Esophagus squamous epithelium (tissue), 5 donors: ENCODE results near the gene CPE. TPM values are rescaled to one million over a fixed set of nuclear protein-coding genes. Genes with fewer than 3 reads are reported as not detected.

Source experiments
- DNase-seq: peaks from one replicate; lab custom pipeline; 2025; lab: John Stamatoyannopoulos, UW
- H3K27ac ChIP-seq, 4 donors: fragments of 200-600 bp; sonication (generic); one replicate each; pipeline ENCODE4 v1.5.1; 2016 to 2019; ENCODE audit warnings: mild to moderate bottlenecking in 1 of 4
- H3K27me3 ChIP-seq, 4 donors: fragments of 200-600 bp; sonication (generic); 1 replicate in 3 of 4; 2 replicates in 1 of 4; pipeline versions ENCODE4 v1.5.1 to v1.6.0; 2017 to 2021; ENCODE audit warnings: antibody characterized with exemption in 1 of 4
- H3K36me3 ChIP-seq, 3 donors: fragments of 200-600 bp; sonication (generic); one replicate each; pipeline ENCODE4 v1.5.1; 2016 to 2019
- H3K4me1 ChIP-seq, 3 donors: fragments of 200-600 bp; sonication (generic); one replicate each; pipeline ENCODE4 v1.5.1; 2017 to 2019
- H3K4me3 ChIP-seq, 4 donors: fragments of 200-600 bp; sonication (generic); 1 replicate in 3 of 4; 2 replicates in 1 of 4; pipeline ENCODE4 v1.5.1; 2016 to 2019; ENCODE audit warnings: mild to moderate bottlenecking in 2 of 4, moderate library complexity in 1 of 4
- H3K9me3 ChIP-seq, 3 donors: fragments of 200-600 bp; sonication (generic); one replicate each; pipeline ENCODE4 v1.5.1; 2016 to 2019
- CTCF ChIP-seq, 6 experiments: fragments of 450-650 bp in 4 of 6; fragments of 200-600 bp in 2 of 6; sonication (generic) in 2 of 6; IDR thresholded peaks; one replicate each; pipeline ENCODE4 v1.5.1; 2016 to 2019; ENCODE audit warnings: antibody characterized with exemption in 6 of 6, mild to moderate bottlenecking in 4 of 6, moderate library complexity in 4 of 6
- POLR2A ChIP-seq, 4 donors: fragments of 450-650 bp; IDR thresholded peaks; one replicate each; pipeline ENCODE4 v1.6.1; 2017; ENCODE audit warnings: antibody characterized with exemption in 4 of 4, mild to moderate bottlenecking in 4 of 4, moderate library complexity in 3 of 4
- WGBS, 2 donors: methylation state at CpG; one replicate each; pipeline ENCODE4 v1.1.5; 2018; 5-methylcytosine and 5-hydroxymethylcytosine counted together
- intact Hi-C: fragments of 100-400 bp; cut with DNase I; formaldehyde crosslinking; loops from one replicate; pipeline ENCODE4 v1.15.0; 2022
- total RNA-seq, 4 donors: library from RNA; depleted of rRNA; stranded (reverse); fragments of >200 nt; gene quantifications; one replicate each; pipeline ENCODE4 v1.1.0, GENCODE V29; 2016
- donor health status: DM: yes; HTN: yes; CAD: no.

CPE gene
- total RNA-seq, 4 donors from 2014 or later, result 6.6 to 50.4 (median 24.1) TPM

- no peak overlapping the region for H3K27ac ChIP-seq
- intact Hi-C loops, result no loop called here
- H3K4me1 ChIP-seq, result peaks cover 0 to 16% (median 0%) of the 10 kb centered on the region in 3 donors
- TF ChIP-seq POLR2A (IDR thresholded peaks at IDR 0.05) (no peak), CTCF (IDR thresholded peaks at IDR 0.05) (no peak)
- 89 to 94% methylated on average over 8 to 9 of the region's 9 CpGs for WGBS, 2 donors
- no peak for DNase-seq
- no peak overlapping the region for H3K4me3 ChIP-seq
- no peaks in the 10 kb centered on the region for H3K9me3 ChIP-seq
- no peaks in the 10 kb centered on the region for H3K27me3 ChIP-seq
- no peaks in the 10 kb centered on the region for H3K36me3 ChIP-seq
Measured at GRCh38 chr4:165524532-165525190, 145.9 kb downstream of the CPE start.

GRCh38 chr4:165532976-165533375 is 154.2 kb downstream of the CPE start:
- Histone ChIP-seq H3K27ac (no peak overlapping the region), H3K9me3 (no peaks in the 10 kb centered on the region), H3K4me3 (no peak overlapping the region), H3K4me1 (no peaks in the 10 kb centered on the region), H3K36me3 (no peaks in the 10 kb centered on the region), H3K27me3 (no peaks in the 10 kb centered on the region)
- intact Hi-C loops, result no loop called here
- DNase-seq, result no peak
- WGBS, 2 donors, result 80 to 82% methylated on average over 3 to 4 of the region's 4 CpGs
- TF ChIP-seq CTCF (IDR thresholded peaks at IDR 0.05) (no peak), POLR2A (IDR thresholded peaks at IDR 0.05) (no peak)

GRCh38 chr4:165537028-165537648 is 158.3 kb downstream of the CPE start:
- Histone ChIP-seq H3K4me3 (no peak overlapping the region), H3K36me3 (no peaks in the 10 kb centered on the region), H3K27me3 (no peaks in the 10 kb centered on the region), H3K4me1 (no peaks in the 10 kb centered on the region), H3K9me3 (no peaks in the 10 kb centered on the region), H3K27ac (no peak overlapping the region)
- 54 to 59% methylated on average over 6 of the region's 6 CpGs for WGBS, 2 donors
- intact Hi-C loops, result no loop called here
- TF ChIP-seq POLR2A (IDR thresholded peaks at IDR 0.05) (no peak), CTCF (IDR thresholded peaks at IDR 0.05) (peak; percentile 31 to 79 (median 68))
- DNase-seq, result no peak

- no peak overlapping the region for H3K27ac ChIP-seq
- no peaks in the 10 kb centered on the region for H3K27me3 ChIP-seq
- TF ChIP-seq POLR2A (IDR thresholded peaks at IDR 0.05), result no peak
- TF ChIP-seq CTCF (IDR thresholded peaks at IDR 0.05), result no peak
- H3K9me3 ChIP-seq, result no peaks in the 10 kb centered on the region
- no peak for DNase-seq
- no peaks in the 10 kb centered on the region for H3K4me1 ChIP-seq
- intact Hi-C loops, result no loop called here
- H3K36me3 ChIP-seq, result no peaks in the 10 kb centered on the region
- WGBS, 2 donors, result 79 to 90% methylated on average over 3 of the region's 3 CpGs
- no peak overlapping the region for H3K4me3 ChIP-seq
Measured at GRCh38 chr4:165539801-165540200, 161.0 kb downstream of the CPE start.

- Histone ChIP-seq H3K4me1 (no peaks in the 10 kb centered on the region), H3K27ac (no peak overlapping the region), H3K4me3 (no peak overlapping the region), H3K9me3 (no peaks in the 10 kb centered on the region), H3K27me3 (no peaks in the 10 kb centered on the region), H3K36me3 (no peaks in the 10 kb centered on the region)
- WGBS, 2 donors, result 87 to 89% methylated on average over 9 of the region's 9 CpGs
- no peak for DNase-seq
- no peak for TF ChIP-seq POLR2A (IDR thresholded peaks at IDR 0.05)
- TF ChIP-seq CTCF (IDR thresholded peaks at IDR 0.05), result no peak
- intact Hi-C loops, result no loop called here
Measured at GRCh38 chr4:165540206-165540830, 161.5 kb downstream of the CPE start.
